Psoas muscle (tissue), 8 donors: Measurements from ENCODE around the gene SEC22A. TPM values are rescaled to one million over a fixed set of nuclear protein-coding genes. Genes with fewer than 3 reads are reported as not detected.

Experiments
- ATAC-seq, 4 donors: fragments of 200-7000 bp; cut with Tn5 transposase; one replicate each; pipeline ENCODE4 v1.9.1; 2020; ENCODE audit warnings: moderate library complexity in 3 of 4, mild to moderate bottlenecking in 2 of 4
- DNase-seq, 2 donors: peaks; one replicate each; pipeline ENCODE4 v3.0.0-alpha.2; 2020
- H3K27ac ChIP-seq: fragments of 200-600 bp; one replicate; pipeline ENCODE4 v1.8.0; 2022
- H3K27me3 ChIP-seq, 3 donors: fragments of 200-600 bp in 1 of 3; one replicate each; pipeline versions ENCODE4 v1.6.1 to v1.8.0; 2013 to 2022; ENCODE audit warnings: low read length in 2 of 3, mild to moderate bottlenecking in 2 of 3, moderate library complexity in 1 of 3; ENCODE audit not compliant: insufficient read depth in 3 of 3
- H3K36me3 ChIP-seq, 2 donors: fragments of 200-600 bp in 1 of 2; one replicate each; pipeline versions ENCODE4 v1.6.1 to v1.8.0; 2013 to 2022; ENCODE audit warnings: low read depth in 1 of 2, mild to moderate bottlenecking in 1 of 2, moderate library complexity in 1 of 2; ENCODE audit not compliant: insufficient read depth in 1 of 2
- H3K4me1 ChIP-seq: fragments of 200-600 bp; one replicate; pipeline ENCODE4 v1.8.0; 2022
- H3K4me3 ChIP-seq: fragments of 200-600 bp; one replicate; pipeline ENCODE4 v1.8.0; 2022; ENCODE audit warnings: mild to moderate bottlenecking
- H3K9me3 ChIP-seq: fragments of 200-600 bp; one replicate; pipeline ENCODE4 v1.8.0; 2022
- CTCF ChIP-seq: fragments of 200-600 bp; IDR thresholded peaks from one replicate; pipeline ENCODE4 v1.8.0; 2022; ENCODE audit warnings: antibody characterized with exemption
- WGBS, 3 donors: extraction: QIAGEN DNeasy Blood & Tissue Kit; methylation state at CpG; one replicate each; pipeline versions ENCODE4 v1.1.6 to v1.1.7; 2013; 5-methylcytosine and 5-hydroxymethylcytosine counted together
- intact Hi-C, 2 donors: fragments of 100-400 bp; cut with DNase I; formaldehyde crosslinking; loops; one replicate each; pipeline versions ENCODE4 v1.11.0 to v1.14.2; 2022
- polyA plus RNA-seq, 3 donors: library from polyadenylated mRNA; stranded (reverse); fragments of 200-250 nt; gene quantifications; one replicate each; pipeline ENCODE4 v1.2.3, GENCODE V29; 2013
- total RNA-seq, 4 donors: library from RNA; stranded (reverse); fragmentation: NEBNext Ultra II Directional in 2 of 4; extraction: Animal tissue kit (Norgen Biotek cat#: 25700) in 2 of 4; gene quantifications; one replicate each; pipeline versions ENCODE4 v1.2.1 to v1.2.4, GENCODE V29; 2021 to 2023
- donor health status: healthy with polysubstance abuse.
- donor health status: DM: no; HTN: no; CAD: no; lungs with moderate emphysema.
- donor health status: Bipolar disorder and iron deficiency.
- donor health status: healthy.
- donor health status: DM: yes; HTN: yes; CAD: no.
- donor health status: DM: no; HTN: no; CAD: no.
- donor health status: DM: no; HTN: no; CAD: no.
- donor health status: DM: yes; HTN: yes; CAD: no.

SEC22A gene
- total and polyA plus RNA-seq, 7 donors: 5.1 to 7.4 (median 5.9) TPM

DNA sequence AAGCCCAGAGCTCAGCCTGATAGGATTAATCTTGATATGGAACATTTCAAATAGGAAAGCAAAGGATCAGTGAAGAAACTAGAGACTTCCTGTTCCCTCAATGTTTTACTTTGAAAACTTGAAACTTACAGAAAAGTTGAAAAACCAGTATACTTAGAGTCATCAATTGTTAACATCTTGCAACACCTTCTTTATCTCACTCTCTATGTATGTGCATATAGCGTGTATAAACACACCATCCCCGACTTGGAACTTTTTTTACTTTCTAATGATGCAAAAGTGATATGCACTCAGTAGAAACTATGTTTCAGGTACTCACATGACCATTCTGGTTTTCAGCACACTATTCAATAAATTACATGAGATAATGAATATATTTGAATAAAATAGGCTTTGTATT is 60.5 kb downstream of the SEC22A start:
- Histone ChIP-seq H3K27ac (no peak overlapping the region), H3K27me3 (no peaks in the 10 kb centered on the region), H3K4me3 (no peak overlapping the region), H3K36me3 (peaks cover 0 to 26% of the 10 kb centered on the region in 2 donors), H3K4me1 (no peaks in the 10 kb centered on the region), H3K9me3 (no peaks in the 10 kb centered on the region)
- no peak for TF ChIP-seq CTCF
- ATAC-seq (no peak), DNase-seq (no peak)
- WGBS, 3 donors: 91 to 100% (median 92%) methylated on average over 2 of the region's 2 CpGs
- intact Hi-C loops: loop anchor here in 1 of 2 donors (10.0 kb wide), 1 partner anchor 317 kb away; no protein-coding TSS in a partner anchor

DNA sequence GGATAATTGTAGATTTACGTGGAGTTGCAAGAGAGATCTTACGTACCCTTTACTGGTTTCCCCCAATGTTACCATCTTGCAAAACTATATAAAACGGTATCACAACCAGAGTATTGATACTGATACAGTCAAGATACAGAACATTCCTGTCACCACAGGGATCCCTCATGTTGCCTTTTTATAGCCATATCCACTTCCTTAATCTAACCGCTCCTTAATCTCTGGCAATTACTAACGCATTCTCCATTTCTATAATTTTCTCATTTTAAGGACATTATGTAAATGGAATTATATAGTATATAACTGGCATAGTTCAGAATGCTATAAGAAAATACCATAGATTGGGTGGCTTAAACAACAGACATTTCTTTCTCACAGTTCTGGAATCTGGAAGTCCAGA is 61.1 kb downstream of the SEC22A start:
- intact Hi-C loops: loop anchor here in 1 of 2 donors (10.0 kb wide), 1 partner anchor 318 kb away; no protein-coding TSS in a partner anchor
- no peaks in the 10 kb centered on the region for H3K27me3 ChIP-seq
- no peak overlapping the region for H3K27ac ChIP-seq
- TF ChIP-seq CTCF: no peak
- ATAC-seq (no peak), DNase-seq (no peak)
- peaks cover 0 to 25% of the 10 kb centered on the region in 2 donors for H3K36me3 ChIP-seq
- H3K4me3 ChIP-seq: no peak overlapping the region
- H3K9me3 ChIP-seq: no peaks in the 10 kb centered on the region
- 85 to 97% (median 89%) methylated on average over 5 of the region's 5 CpGs for WGBS, 3 donors
- no peaks in the 10 kb centered on the region for H3K4me1 ChIP-seq

- DNase-seq: no peak
- intact Hi-C loops: loop anchor here in 1 of 2 donors (10.0 kb wide), 1 partner anchor 319 kb away; no protein-coding TSS in a partner anchor
- no peaks in the 10 kb centered on the region for H3K4me1 ChIP-seq
- no peak overlapping the region for H3K27ac ChIP-seq
- no peak overlapping the region for H3K4me3 ChIP-seq
- ATAC-seq: no peak
- peaks cover 0 to 25% of the 10 kb centered on the region in 2 donors for H3K36me3 ChIP-seq
- no peaks in the 10 kb centered on the region for H3K27me3 ChIP-seq
- H3K9me3 ChIP-seq: no peaks in the 10 kb centered on the region
- no peak for TF ChIP-seq CTCF
- WGBS, 3 donors: 95 to 96% (median 96%) methylated on average over 2 of the region's 2 CpGs
Observed at GRCh38 chr3:123263941-123264340, 62.2 kb downstream of the SEC22A start.

DNA sequence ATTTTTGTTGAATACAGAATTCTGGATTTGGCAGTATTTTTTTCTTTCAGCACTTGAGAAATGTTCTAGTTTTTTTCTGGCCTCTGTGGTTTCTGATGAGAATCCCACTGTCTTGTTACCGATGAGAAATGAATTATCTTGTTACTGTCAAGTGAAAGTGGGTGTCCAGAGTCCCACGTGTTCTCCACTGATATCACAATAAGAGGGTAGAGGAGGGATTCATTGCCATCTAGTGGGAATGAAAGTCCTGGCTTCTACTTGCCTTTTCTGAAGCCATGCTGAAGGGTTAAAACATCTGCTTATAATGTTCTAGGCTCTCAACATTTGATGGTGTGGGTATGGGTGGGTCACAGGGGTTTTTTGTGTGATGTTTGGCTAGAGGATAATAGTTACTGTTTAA is 66.1 kb downstream of the SEC22A start:
- intact Hi-C loops: loop anchor here in 1 of 2 donors (10.0 kb wide), 1 partner anchor 323 kb away; no protein-coding TSS in a partner anchor
- TF ChIP-seq CTCF: no peak
- no peaks in the 10 kb centered on the region for H3K27me3 ChIP-seq
- peaks cover 0 to 12% of the 10 kb centered on the region in 2 donors for H3K36me3 ChIP-seq
- DNase-seq (no peak), ATAC-seq (no peak)
- H3K9me3 ChIP-seq: no peaks in the 10 kb centered on the region
- H3K27ac ChIP-seq: no peak overlapping the region
- H3K4me3 ChIP-seq: no peak overlapping the region
- 74 to 82% (median 79%) methylated on average over 2 of the region's 2 CpGs for WGBS, 3 donors
- H3K4me1 ChIP-seq: peaks cover 4% of the 10 kb centered on the region

DNA sequence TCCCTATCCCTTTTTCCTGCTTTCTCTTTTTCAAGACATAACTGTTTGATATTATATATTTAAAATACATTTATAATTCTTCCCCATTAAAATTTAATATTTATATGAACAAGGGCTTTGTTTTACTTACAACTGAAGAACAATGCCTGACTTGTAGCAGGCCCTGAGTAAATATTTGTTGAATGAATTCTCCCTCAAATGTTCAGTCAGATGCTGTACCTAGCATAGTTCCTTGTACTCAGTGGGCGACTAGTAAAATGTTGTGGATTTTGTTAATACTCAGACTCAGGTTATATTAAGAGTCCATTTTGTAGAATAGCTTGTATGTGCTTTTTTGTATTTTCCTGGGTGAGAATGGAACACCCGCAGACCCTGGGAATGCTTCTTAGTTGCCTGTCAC is 69.1 kb downstream of the SEC22A start:
- WGBS, 3 donors: 89 to 96% (median 93%) methylated on average over 2 of the region's 2 CpGs
- ATAC-seq (no peak), DNase-seq (no peak)
- TF ChIP-seq CTCF: no peak
- no peak overlapping the region for H3K27ac ChIP-seq
- H3K4me1 ChIP-seq: peaks cover 12% of the 10 kb centered on the region
- no peaks in the 10 kb centered on the region for H3K9me3 ChIP-seq
- intact Hi-C loops: no loop called here
- H3K27me3 ChIP-seq: no peaks in the 10 kb centered on the region
- no peaks in the 10 kb centered on the region for H3K36me3 ChIP-seq
- H3K4me3 ChIP-seq: no peak overlapping the region
